ENCODE results near the gene ORC5. TPM values are rescaled to one million over a fixed set of nuclear protein-coding genes. Genes with fewer than 3 reads are reported as not detected.

Gene ORC5
- total and polyA plus RNA-seq, 2 experiments from 2014 or later = 10.9 to 89.0 TPM

- no peak for ATAC-seq
- 0 out of 2 replicates have a peak, but pooled peaks cover 3% of the 10 kb centered on the region for H3K4me1 ChIP-seq (ENCODE audit: insufficient read depth)
- no peak overlapping the region for H3K4me2 ChIP-seq
- Mint-ChIP-seq H3K36me3 (ENCODE audit: low read depth) (peaks cover 12% of the 10 kb centered on the region; the same call in 2 of the 3 replicates), H3K4me1 (peaks cover 2% of the 10 kb centered on the region; the same call in 1 of the 3 replicates), H3K4me3 (no peak overlapping the region), H3K27me3 (ENCODE audit: insufficient read depth, low read depth, poor library complexity) (peaks cover 2% of the 10 kb centered on the region), H3K9me3 (no peaks in the 10 kb centered on the region), H3K27ac (no peak overlapping the region)
- no peak overlapping the region for H2AFZ ChIP-seq
- H3K36me3 ChIP-seq (ENCODE audit: insufficient read depth) = no peaks in the 10 kb centered on the region
- TF ChIP-seq ZNF331 (CRISPR knock-in tag; IDR thresholded peaks at IDR 0.05; ENCODE audit: low read depth) = no peak
- TF ChIP-seq POLR2AphosphoS5 (IDR thresholded peaks at IDR 0.05; ENCODE audit: low read depth) = no peak
- H3K9me2 ChIP-seq (ENCODE audit: insufficient read depth) = no peaks in the 10 kb centered on the region
- H3K27ac ChIP-seq (ENCODE audit: low read depth) = no peak overlapping the region
- no peaks in the 10 kb centered on the region for H3K79me2 ChIP-seq (replicated peaks; ENCODE audit: insufficient read depth)
- H3F3A ChIP-seq (replicated peaks; ENCODE audit: low read depth) = no peaks in the 10 kb centered on the region
- no peaks in the 10 kb centered on the region for H3K27me3 ChIP-seq (ENCODE audit: insufficient read depth)
- no peak overlapping the region for H3K4me3 ChIP-seq
- DNase-seq (ENCODE audit: low spot score) = no peak
- H4K20me1 ChIP-seq (replicated peaks; ENCODE audit: insufficient read depth) = no peaks in the 10 kb centered on the region
Measured at GRCh38 chr7:104135760-104136558, 71.9 kb downstream of the ORC5 start.

DNA sequence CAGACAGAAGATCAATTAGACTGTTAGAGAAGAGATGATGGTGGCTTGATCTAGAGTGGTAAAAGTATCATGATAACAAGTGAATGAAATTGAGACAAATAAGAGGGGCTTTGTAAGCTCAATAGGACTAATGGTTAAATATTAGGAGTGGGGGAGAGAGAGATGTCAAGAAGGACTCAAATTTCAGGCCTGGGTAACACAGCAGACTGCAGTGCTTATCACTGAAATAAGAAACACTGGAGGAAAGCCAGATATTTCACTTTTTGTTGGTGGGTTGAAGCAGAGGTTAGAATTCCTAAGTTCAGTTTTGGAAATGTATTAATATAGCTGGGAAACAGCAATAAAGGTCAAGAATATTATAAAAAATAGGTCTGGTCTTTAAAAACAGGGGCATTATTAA lies 74.6 kb downstream of the ORC5 start:
- no peak for TF ChIP-seq ZNF114 (CRISPR knock-in tag; IDR thresholded peaks at IDR 0.05)
- TF ChIP-seq NANOG (IDR thresholded peaks at IDR 0.05; ENCODE audit: borderline replicate concordance) = no peak
- TF ChIP-seq, protein P1, sequence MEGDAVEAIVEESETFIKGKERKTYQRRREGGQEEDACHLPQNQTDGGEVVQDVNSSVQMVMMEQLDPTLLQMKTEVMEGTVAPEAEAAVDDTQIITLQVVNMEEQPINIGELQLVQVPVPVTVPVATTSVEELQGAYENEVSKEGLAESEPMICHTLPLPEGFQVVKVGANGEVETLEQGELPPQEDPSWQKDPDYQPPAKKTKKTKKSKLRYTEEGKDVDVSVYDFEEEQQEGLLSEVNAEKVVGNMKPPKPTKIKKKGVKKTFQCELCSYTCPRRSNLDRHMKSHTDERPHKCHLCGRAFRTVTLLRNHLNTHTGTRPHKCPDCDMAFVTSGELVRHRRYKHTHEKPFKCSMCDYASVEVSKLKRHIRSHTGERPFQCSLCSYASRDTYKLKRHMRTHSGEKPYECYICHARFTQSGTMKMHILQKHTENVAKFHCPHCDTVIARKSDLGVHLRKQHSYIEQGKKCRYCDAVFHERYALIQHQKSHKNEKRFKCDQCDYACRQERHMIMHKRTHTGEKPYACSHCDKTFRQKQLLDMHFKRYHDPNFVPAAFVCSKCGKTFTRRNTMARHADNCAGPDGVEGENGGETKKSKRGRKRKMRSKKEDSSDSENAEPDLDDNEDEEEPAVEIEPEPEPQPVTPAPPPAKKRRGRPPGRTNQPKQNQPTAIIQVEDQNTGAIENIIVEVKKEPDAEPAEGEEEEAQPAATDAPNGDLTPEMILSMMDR (conservative IDR thresholded peaks at IDR 0.05; ENCODE audit: low read depth in 2 of 2) = no peak
- no peak for TF ChIP-seq EZH2 (IDR thresholded peaks at IDR 0.05; ENCODE audit: low read depth, unreplicated experiment)
- TF ChIP-seq EZH2phosphoT487 (IDR thresholded peaks at IDR 0.05; ENCODE audit: unreplicated experiment) = no peak
- no peak for TF ChIP-seq STAT1 (IDR thresholded peaks at IDR 0.05; ENCODE audit: unreplicated experiment)
- H3K4me3 Mint-ChIP-seq = no peak overlapping the region
- H3K36me3 ChIP-seq (ENCODE audit: insufficient read depth) = no peaks in the 10 kb centered on the region
- no peak overlapping the region for H3K27ac ChIP-seq (ENCODE audit: low read depth)
- H3K27ac Mint-ChIP-seq = no peak overlapping the region
- no peaks in the 10 kb centered on the region for H3K9me2 ChIP-seq (ENCODE audit: insufficient read depth)
- H3K4me3 ChIP-seq = no peak overlapping the region
- H3K4me2 ChIP-seq = no peak overlapping the region
- H3K79me2 ChIP-seq (replicated peaks; ENCODE audit: insufficient read depth) = no peaks in the 10 kb centered on the region
- no peaks in the 10 kb centered on the region for H3K4me1 Mint-ChIP-seq
- H3K9me3 Mint-ChIP-seq = no peaks in the 10 kb centered on the region
- H3K27me3 ChIP-seq (ENCODE audit: insufficient read depth) = no peaks in the 10 kb centered on the region
- ATAC-seq (no peak), DNase-seq (ENCODE audit: low spot score) (no peak)
- no peaks in the 10 kb centered on the region for H3F3A ChIP-seq (replicated peaks; ENCODE audit: low read depth)
- H4K20me1 ChIP-seq (replicated peaks; ENCODE audit: insufficient read depth) = no peaks in the 10 kb centered on the region
- peaks cover 2% of the 10 kb centered on the region for H3K27me3 Mint-ChIP-seq (ENCODE audit: insufficient read depth, low read depth, poor library complexity)
- no peaks in the 10 kb centered on the region for H3K4me1 ChIP-seq (ENCODE audit: insufficient read depth)
- no peak overlapping the region for H2AFZ ChIP-seq
- peaks cover 27% of the 10 kb centered on the region for H3K36me3 Mint-ChIP-seq (ENCODE audit: low read depth)

- Histone ChIP-seq H3K4me2 (no peak overlapping the region), H3F3A (replicated peaks; ENCODE audit: low read depth) (no peaks in the 10 kb centered on the region), H2AFZ (no peak overlapping the region), H3K27me3 (ENCODE audit: insufficient read depth) (no peaks in the 10 kb centered on the region), H3K4me3 (no peak overlapping the region), H3K9me2 (ENCODE audit: insufficient read depth) (no peaks in the 10 kb centered on the region), H3K36me3 (ENCODE audit: insufficient read depth) (no peaks in the 10 kb centered on the region), H3K79me2 (replicated peaks; ENCODE audit: insufficient read depth) (no peaks in the 10 kb centered on the region), H3K27ac (ENCODE audit: low read depth) (no peak overlapping the region), H4K20me1 (replicated peaks; ENCODE audit: insufficient read depth) (no peaks in the 10 kb centered on the region), H3K4me1 (ENCODE audit: insufficient read depth) (no peaks in the 10 kb centered on the region)
- H3K4me3 Mint-ChIP-seq = no peak overlapping the region
- H3K27me3 Mint-ChIP-seq (ENCODE audit: insufficient read depth, low read depth, poor library complexity) = no peaks in the 10 kb centered on the region
- DNase-seq (ENCODE audit: low spot score) (no peak), ATAC-seq (no peak)
- peaks cover 22% of the 10 kb centered on the region for H3K36me3 Mint-ChIP-seq (ENCODE audit: low read depth)
- H3K4me1 Mint-ChIP-seq = peaks cover 12% of the 10 kb centered on the region
- H3K9me3 Mint-ChIP-seq = no peaks in the 10 kb centered on the region
- no peak overlapping the region for H3K27ac Mint-ChIP-seq
- TF ChIP-seq JUNB (IDR thresholded peaks at IDR 0.05; ENCODE audit: unreplicated experiment) (no peak), NANOG (IDR thresholded peaks at IDR 0.05; ENCODE audit: borderline replicate concordance) (no peak), EZH2phosphoT487 (IDR thresholded peaks at IDR 0.05; ENCODE audit: unreplicated experiment) (no peak), STAT1 (IDR thresholded peaks at IDR 0.05; ENCODE audit: unreplicated experiment) (no peak), ETS1 (IDR thresholded peaks at IDR 0.05) (no peak), EZH2 (IDR thresholded peaks at IDR 0.05; ENCODE audit: low read depth, unreplicated experiment) (no peak)
- TF ChIP-seq, protein P2, sequence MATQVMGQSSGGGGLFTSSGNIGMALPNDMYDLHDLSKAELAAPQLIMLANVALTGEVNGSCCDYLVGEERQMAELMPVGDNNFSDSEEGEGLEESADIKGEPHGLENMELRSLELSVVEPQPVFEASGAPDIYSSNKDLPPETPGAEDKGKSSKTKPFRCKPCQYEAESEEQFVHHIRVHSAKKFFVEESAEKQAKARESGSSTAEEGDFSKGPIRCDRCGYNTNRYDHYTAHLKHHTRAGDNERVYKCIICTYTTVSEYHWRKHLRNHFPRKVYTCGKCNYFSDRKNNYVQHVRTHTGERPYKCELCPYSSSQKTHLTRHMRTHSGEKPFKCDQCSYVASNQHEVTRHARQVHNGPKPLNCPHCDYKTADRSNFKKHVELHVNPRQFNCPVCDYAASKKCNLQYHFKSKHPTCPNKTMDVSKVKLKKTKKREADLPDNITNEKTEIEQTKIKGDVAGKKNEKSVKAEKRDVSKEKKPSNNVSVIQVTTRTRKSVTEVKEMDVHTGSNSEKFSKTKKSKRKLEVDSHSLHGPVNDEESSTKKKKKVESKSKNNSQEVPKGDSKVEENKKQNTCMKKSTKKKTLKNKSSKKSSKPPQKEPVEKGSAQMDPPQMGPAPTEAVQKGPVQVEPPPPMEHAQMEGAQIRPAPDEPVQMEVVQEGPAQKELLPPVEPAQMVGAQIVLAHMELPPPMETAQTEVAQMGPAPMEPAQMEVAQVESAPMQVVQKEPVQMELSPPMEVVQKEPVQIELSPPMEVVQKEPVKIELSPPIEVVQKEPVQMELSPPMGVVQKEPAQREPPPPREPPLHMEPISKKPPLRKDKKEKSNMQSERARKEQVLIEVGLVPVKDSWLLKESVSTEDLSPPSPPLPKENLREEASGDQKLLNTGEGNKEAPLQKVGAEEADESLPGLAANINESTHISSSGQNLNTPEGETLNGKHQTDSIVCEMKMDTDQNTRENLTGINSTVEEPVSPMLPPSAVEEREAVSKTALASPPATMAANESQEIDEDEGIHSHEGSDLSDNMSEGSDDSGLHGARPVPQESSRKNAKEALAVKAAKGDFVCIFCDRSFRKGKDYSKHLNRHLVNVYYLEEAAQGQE (IDR thresholded peaks at IDR 0.05; ENCODE audit: unreplicated experiment) = no peak
Measured at GRCh38 chr7:104130726-104131125, 77.1 kb downstream of the ORC5 start.
